ENCODE results near the gene TSKU.
A peak's percentile ranks its signal among the peaks of the same experiment; 100 is the strongest.

Gene TSKU

GRCh38 chr11:76781046-76781801, 1.9 kb upstream of the TSKU start:
- Histone ChIP-seq H4K20me1 (ENCODE audit: insufficient read depth, low read length) (no peaks in the 10 kb centered on the region), H3K4me3 (ENCODE audit: low read length) (no peak overlapping the region), H2AFZ (ENCODE audit: low read length) (no peak overlapping the region), H3K27ac (ENCODE audit: low read length) (no peak overlapping the region), H3K4me2 (ENCODE audit: low read depth, low read length) (no peak overlapping the region), H3K4me1 (ENCODE audit: low read length) (peaks cover 7% of the 10 kb centered on the region; the same call in 1 of the 2 replicates), H3K79me2 (ENCODE audit: low read length) (no peaks in the 10 kb centered on the region), H3K9ac (ENCODE audit: low read length) (no peak overlapping the region), H3K9me2 (replicated peaks; ENCODE audit: insufficient read depth, low read length) (no peaks in the 10 kb centered on the region), H3K27me3 (replicated peaks; ENCODE audit: insufficient read depth, low read length) (no peaks in the 10 kb centered on the region), H3K36me3 (replicated peaks; ENCODE audit: insufficient read depth, low read length) (no peaks in the 10 kb centered on the region), H3K9me3 (replicated peaks; ENCODE audit: insufficient read depth, low read length) (no peaks in the 10 kb centered on the region), H3F3A (ENCODE audit: insufficient read depth, low read length) (peaks cover 8% of the 10 kb centered on the region)
- no peak for DNase-seq
- TF ChIP-seq EZH2 (optimal IDR thresholded peaks at IDR 0.05; ENCODE audit: low read depth, low read length) (no peak), CTCF (IDR thresholded peaks at IDR 0.05; ENCODE audit: low read length) (no peak), EZH2phosphoT487 (IDR thresholded peaks at IDR 0.05; ENCODE audit: low read length) (no peak)

- Histone ChIP-seq H3K4me2 (ENCODE audit: low read depth, low read length) (peak overlapping the region; percentile 65), H3K4me1 (ENCODE audit: low read length) (peaks cover 7% of the 10 kb centered on the region; the same call in 1 of the 2 replicates), H4K20me1 (ENCODE audit: insufficient read depth, low read length) (no peaks in the 10 kb centered on the region), H3K79me2 (ENCODE audit: low read length) (no peaks in the 10 kb centered on the region), H3K36me3 (replicated peaks; ENCODE audit: insufficient read depth, low read length) (no peaks in the 10 kb centered on the region), H3F3A (ENCODE audit: insufficient read depth, low read length) (peaks cover 8% of the 10 kb centered on the region), H3K27ac (ENCODE audit: low read length) (peak overlapping the region; percentile 65; the same call in 1 of the 2 replicates), H3K4me3 (ENCODE audit: low read length) (peak overlapping the region; percentile 87), H3K9me2 (replicated peaks; ENCODE audit: insufficient read depth, low read length) (no peaks in the 10 kb centered on the region), H3K27me3 (replicated peaks; ENCODE audit: insufficient read depth, low read length) (no peaks in the 10 kb centered on the region), H3K9me3 (replicated peaks; ENCODE audit: insufficient read depth, low read length) (no peaks in the 10 kb centered on the region), H2AFZ (ENCODE audit: low read length) (0 out of 2 replicates have a peak overlapping the region, but pooled peaks have one; percentile 81), H3K9ac (ENCODE audit: low read length) (peak overlapping the region; percentile 54; the same call in 1 of the 2 replicates)
- no peak for DNase-seq
- no peak for TF ChIP-seq EZH2 (optimal IDR thresholded peaks at IDR 0.05; ENCODE audit: low read depth, low read length)
- no peak for TF ChIP-seq CTCF (IDR thresholded peaks at IDR 0.05; ENCODE audit: low read length)
- no peak for TF ChIP-seq EZH2phosphoT487 (IDR thresholded peaks at IDR 0.05; ENCODE audit: low read length)
These were observed 1.2 kb upstream of the TSKU start for GRCh38 chr11:76781807-76782530.

GRCh38 chr11:76782531-76783293, 444 bp upstream of the TSKU start:
- Histone ChIP-seq H3K4me3 (ENCODE audit: low read length) (peak overlapping the region; percentile 87), H3F3A (ENCODE audit: insufficient read depth, low read length) (peaks cover 8% of the 10 kb centered on the region), H3K27me3 (replicated peaks; ENCODE audit: insufficient read depth, low read length) (no peaks in the 10 kb centered on the region), H3K27ac (ENCODE audit: low read length) (peak overlapping the region; percentile 65), H3K79me2 (ENCODE audit: low read length) (no peaks in the 10 kb centered on the region), H3K4me1 (ENCODE audit: low read length) (peaks cover 7% of the 10 kb centered on the region; the same call in 1 of the 2 replicates), H3K36me3 (replicated peaks; ENCODE audit: insufficient read depth, low read length) (no peaks in the 10 kb centered on the region), H3K9me3 (replicated peaks; ENCODE audit: insufficient read depth, low read length) (no peaks in the 10 kb centered on the region), H2AFZ (ENCODE audit: low read length) (peak overlapping the region; percentile 81), H3K4me2 (ENCODE audit: low read depth, low read length) (peak overlapping the region; percentile 65), H4K20me1 (ENCODE audit: insufficient read depth, low read length) (no peaks in the 10 kb centered on the region), H3K9me2 (replicated peaks; ENCODE audit: insufficient read depth, low read length) (no peaks in the 10 kb centered on the region), H3K9ac (ENCODE audit: low read length) (peak overlapping the region; percentile 54)
- TF ChIP-seq EZH2 (optimal IDR thresholded peaks at IDR 0.05; ENCODE audit: low read depth, low read length) (no peak), CTCF (IDR thresholded peaks at IDR 0.05; ENCODE audit: low read length) (no peak), EZH2phosphoT487 (IDR thresholded peaks at IDR 0.05; ENCODE audit: low read length) (no peak)
- peak; percentile 91 for DNase-seq

Measured in MM.1S (cell line).